HG03095 (cell line): ENCODE measurements around the gene OR6C74.

Source experiments
- ATAC-seq: cut with Tn5 transposase; IDR thresholded peaks from one replicate; pipeline ENCODE4 v1.9.1; 2021; ENCODE audit warnings: moderate library complexity; ENCODE audit not compliant: unreplicated experiment

OR6C74 gene

DNA sequence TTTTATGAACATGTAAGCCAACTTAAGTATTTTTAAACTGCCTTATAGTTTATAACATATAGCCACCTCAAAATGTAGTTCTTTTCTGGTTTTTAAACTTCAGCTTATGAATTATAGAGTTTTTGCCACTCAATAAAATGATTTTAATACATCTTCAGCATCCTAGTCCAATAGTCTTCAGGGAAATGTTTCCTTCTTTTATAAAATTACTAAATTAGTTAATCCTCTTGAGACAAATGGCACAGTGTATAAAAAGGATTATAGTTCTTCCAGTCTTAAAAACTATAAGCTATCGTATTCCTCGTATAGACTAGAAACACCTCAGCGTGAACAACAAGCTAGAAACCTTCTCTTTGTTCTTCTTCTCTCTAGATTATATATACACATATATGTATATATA lies at the start of gene OR6C74:
Gene OR6C74, plus strand, starts transcription at position 301 of the 400 bp plus-strand sequence. CDS start 2,679 bp downstream, outside the sequence.
- no peak for ATAC-seq

DNA sequence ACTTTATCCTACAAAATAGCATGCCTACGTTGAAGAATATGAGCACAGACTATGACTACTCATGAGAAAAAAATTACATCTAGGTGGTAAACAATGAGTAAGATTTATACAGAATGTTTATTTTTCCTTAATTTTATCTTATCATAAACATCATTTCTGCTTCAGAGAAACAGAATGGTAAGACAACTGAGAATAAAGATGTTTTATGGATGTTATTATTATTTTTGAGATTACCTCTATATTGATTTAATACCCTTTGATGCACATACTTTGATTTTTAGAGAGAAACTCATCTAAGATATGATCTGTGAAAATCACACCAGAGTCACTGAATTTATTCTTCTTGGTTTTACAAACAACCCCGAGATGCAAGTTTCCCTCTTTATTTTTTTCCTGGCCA lies 23.7 kb upstream of the OR6C74 start, which contains the start of gene OR10A7:
Gene OR10A7, plus strand, starts transcription at position 301 of the 400 bp plus-strand sequence. Its CDS starts 0 bp downstream, at position 301.
- no peak for ATAC-seq

- no peak for ATAC-seq
Observed at GRCh38 chr12:55226523-55226922, 17.9 kb upstream of the OR6C74 start.

GRCh38 chr12:55227643-55228042 lies 16.8 kb upstream of the OR6C74 start:
- ATAC-seq = no peak

DNA sequence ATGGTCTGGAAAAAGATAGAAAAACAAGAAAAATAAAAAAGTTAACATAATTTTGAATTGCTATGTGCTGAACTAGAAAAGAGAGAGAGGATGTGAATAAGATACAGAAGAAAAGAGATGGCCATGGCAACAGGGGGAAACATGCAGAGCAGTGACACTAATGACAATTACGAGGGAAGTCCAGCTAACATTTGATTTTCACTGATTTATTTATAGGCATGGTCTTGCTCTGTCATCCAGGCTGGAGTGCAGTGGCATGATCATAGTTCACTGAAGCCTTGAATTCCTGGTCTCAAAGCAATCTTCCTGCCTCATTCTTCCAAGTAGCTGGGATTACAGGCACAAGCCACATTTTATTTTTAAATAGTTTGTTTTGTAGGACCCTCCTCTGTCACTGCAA lies 1.8 kb downstream of the OR6C74 start:
- ATAC-seq = no peak

GRCh38 chr12:55250944-55251343 lies 6.5 kb downstream of the OR6C74 start:
- ATAC-seq = no peak

DNA sequence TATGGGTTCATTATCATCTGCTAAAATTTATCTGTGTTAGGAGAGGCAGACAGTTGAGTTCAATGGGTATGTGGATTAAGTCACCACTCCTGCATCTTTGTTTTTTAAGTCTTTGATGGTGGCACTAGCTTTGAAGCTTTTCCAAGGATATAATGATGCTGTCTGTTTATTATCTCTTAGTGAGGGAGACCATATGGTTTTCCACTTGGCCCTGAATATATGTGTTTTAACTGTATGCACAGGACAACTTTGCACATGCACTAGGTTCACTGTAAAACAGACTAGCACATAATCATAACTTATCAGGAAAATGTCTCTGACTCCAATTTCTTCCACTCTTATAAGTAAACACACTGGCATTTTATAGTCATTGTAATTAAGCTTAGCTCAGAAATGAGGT lies 8.9 kb downstream of the OR6C74 start:
- no peak for ATAC-seq

GRCh38 chr12:55256831-55257230 lies 12.4 kb downstream of the OR6C74 start:
- ATAC-seq = no peak

GRCh38 chr12:55258303-55258702 lies 13.9 kb downstream of the OR6C74 start:
- ATAC-seq = no peak

DNA sequence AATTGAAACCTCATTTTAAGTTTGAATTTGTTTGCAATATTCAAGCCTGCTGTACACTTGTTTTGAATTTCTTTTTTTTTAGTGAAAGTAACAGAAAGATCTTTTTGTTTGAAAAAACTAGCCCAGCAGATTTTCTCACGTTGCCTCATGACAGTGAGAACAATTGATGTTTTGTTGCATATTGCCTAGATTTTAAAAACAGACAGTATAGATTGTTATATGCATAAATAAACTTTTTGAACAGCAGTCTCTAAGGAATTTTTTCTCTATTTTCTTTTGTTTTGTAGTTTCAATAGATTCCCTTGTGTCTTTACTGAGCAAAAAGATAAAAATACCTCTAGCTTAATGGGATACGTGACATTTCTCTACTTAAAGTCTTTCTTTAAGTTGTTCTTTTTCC lies 36.6 kb downstream of the OR6C74 start:
- no peak for ATAC-seq

- no peak for ATAC-seq
Observed at GRCh38 chr12:55289999-55290398, 45.6 kb downstream of the OR6C74 start.
